C4-2B (cell line): ENCODE measurements around the gene SLC9A7.
A peak's percentile ranks its signal among the peaks of the same experiment; 100 is the strongest.

Experiments used
- H3K27ac ChIP-seq: fragments of 450-650 bp; 2 replicates; pipeline ENCODE4 v1.5.1; 2017
- CTCF ChIP-seq: fragments of 450-650 bp; conservative IDR thresholded peaks from 2 replicates; pipeline ENCODE4 v1.5.1; 2017; ENCODE audit warnings: mild to moderate bottlenecking
- ZFX ChIP-seq: fragments of 450-650 bp; IDR thresholded peaks from 2 replicates; pipeline ENCODE4 v1.6.1; 2017

Gene SLC9A7

GRCh38 chrX:46643636-46644035 lies 115.3 kb downstream of the SLC9A7 start:
- no peak for TF ChIP-seq ZFX
- no peak for TF ChIP-seq CTCF
- H3K27ac ChIP-seq = no peak overlapping the region

GRCh38 chrX:46642145-46642544 lies 116.8 kb downstream of the SLC9A7 start:
- H3K27ac ChIP-seq = no peak overlapping the region
- no peak for TF ChIP-seq ZFX
- peak; percentile 58 for TF ChIP-seq CTCF

- TF ChIP-seq CTCF = no peak
- TF ChIP-seq ZFX = no peak
- no peak overlapping the region for H3K27ac ChIP-seq
Observed at GRCh38 chrX:46637938-46638337, 121.0 kb downstream of the SLC9A7 start.

- H3K27ac ChIP-seq = no peak overlapping the region
- TF ChIP-seq CTCF = no peak
- TF ChIP-seq ZFX = no peak
Observed at GRCh38 chrX:46636223-46636622, 122.7 kb downstream of the SLC9A7 start.

- H3K27ac ChIP-seq = no peak overlapping the region
- TF ChIP-seq ZFX (no peak), CTCF (no peak)
Observed at GRCh38 chrX:46635186-46635585, 123.7 kb downstream of the SLC9A7 start.

GRCh38 chrX:46634577-46634976 lies 124.3 kb downstream of the SLC9A7 start:
- H3K27ac ChIP-seq = no peak overlapping the region
- TF ChIP-seq CTCF = no peak
- no peak for TF ChIP-seq ZFX

GRCh38 chrX:46630141-46630540 lies 128.8 kb downstream of the SLC9A7 start:
- TF ChIP-seq CTCF (no peak), ZFX (no peak)
- no peak overlapping the region for H3K27ac ChIP-seq
